ENCODE results near the gene CA10.

- TF ChIP-seq CTCF (IDR thresholded peaks at IDR 0.05) = no peak
- TF ChIP-seq POLR2AphosphoS5 (IDR thresholded peaks at IDR 0.05; ENCODE audit: insufficient read depth in 1 of 2, low read depth in 1 of 2) = no peak
- no peak for TF ChIP-seq POLR2A (IDR thresholded peaks at IDR 0.05)
Measured at GRCh38 chr17:51610155-51610554, 548.4 kb downstream of the CA10 start.

All from vagina (tissue), 2 donors.